ENCODE data around the gene CRELD2.
"Not testable (repeated sequence)": the region's sequence is repeated elsewhere in the genome, so short reads cannot be mapped to it uniquely, and the experiment has no call there.

Gene CRELD2

DNA sequence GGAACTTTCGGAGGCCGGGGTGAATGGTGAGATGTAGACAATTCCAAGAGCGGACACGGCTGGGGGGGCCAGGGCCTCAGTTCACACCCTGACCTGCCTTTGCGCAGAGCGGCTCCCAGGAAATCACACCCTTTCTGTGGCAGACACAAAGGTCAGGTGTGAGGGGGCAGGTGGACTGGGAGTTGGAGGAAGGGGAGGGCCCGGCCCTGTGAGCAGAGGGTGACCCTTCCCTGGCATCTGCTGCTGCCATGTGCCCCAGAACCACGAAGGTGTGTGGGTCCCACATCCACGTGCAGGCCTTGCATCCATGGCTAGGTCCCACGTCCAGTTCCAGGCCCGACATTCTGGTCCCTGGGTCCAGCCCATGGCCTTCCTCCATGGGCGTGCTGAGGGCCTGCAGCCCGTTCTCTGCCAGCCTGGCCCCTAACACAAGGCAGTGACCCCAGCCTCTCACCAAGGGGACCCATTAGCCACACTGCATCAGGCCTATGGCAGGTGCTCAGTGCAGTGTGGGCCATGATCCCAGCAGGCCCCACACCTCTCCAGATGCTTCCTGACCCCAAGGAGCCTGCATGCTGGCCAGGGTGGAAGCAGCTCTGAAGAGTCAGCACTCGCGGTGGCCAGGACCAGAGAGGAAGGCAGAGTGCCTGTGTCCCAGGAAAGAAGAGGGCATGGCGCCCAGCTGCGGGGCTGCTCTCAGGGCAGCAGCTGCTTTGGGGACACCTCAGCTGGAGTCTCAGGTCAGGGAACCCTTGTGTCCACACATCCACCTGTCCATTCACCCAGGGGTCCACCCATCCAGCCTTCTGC, 23.3 kb downstream of the CRELD2 start:
- no peaks in the 10 kb centered on the region for H3K36me3 ChIP-seq (ENCODE audit: insufficient read depth, low read length)
- H3K27ac ChIP-seq = no peak overlapping the region
- no peaks in the 10 kb centered on the region for H3K9me3 ChIP-seq (ENCODE audit: low read depth, low read length)
- DNase-seq (ENCODE audit: low read depth, low spot score) = no peak
- H3K4me3 ChIP-seq = no peak overlapping the region
- TF ChIP-seq POLR2AphosphoS5 (IDR thresholded peaks at IDR 0.05; ENCODE audit: borderline replicate concordance, low read depth, low read length) (no peak), FOXP2 (optimal IDR thresholded peaks at IDR 0.05; ENCODE audit: control extremely low read depth, extremely low read length, insufficient read depth) (no peak), EZH2 (IDR thresholded peaks at IDR 0.05) (no peak)
- no peak overlapping the region for H3K9ac ChIP-seq (ENCODE audit: insufficient read length)

DNA sequence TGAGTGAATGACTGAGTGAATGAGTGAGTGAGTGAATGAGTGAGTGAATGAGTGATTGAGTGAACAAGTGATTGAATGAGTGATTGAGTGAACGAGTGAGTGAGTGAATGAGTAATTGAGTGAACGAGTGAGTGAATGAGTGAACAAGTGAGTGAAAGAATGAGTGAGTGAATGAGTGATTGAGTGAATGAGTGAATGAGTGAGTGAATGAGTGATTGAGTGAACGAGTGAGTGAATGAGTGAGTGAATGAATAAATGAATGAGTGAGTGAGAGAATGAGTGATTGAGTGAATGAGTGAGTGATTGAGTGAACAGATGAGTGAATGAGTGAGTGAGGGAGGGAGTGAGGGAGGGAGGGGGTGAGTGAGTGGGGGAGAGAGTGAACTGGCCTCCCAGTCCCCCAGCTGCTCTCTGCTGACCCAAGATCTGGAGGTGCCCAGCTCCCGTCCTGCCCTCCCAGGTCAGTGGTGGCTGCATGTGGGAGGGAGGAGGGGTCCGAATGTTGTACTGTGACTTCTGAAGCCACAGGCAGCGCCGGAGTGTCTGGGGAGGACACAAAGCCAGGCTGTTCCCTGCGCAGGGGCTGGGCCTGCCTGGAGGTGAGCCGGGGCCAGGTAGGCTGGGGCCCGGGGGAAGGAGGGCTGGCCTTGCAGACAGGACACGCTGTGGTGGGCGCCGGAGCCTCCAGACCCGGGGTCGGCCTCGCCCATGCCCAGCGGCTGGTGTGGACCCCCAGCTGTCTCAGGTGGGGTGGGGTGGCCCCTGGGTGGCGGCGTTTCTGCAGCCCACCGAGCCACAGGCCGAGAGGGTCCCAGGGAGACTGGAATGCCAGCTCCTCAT, 24.4 kb downstream of the CRELD2 start:
- DNase-seq (ENCODE audit: low read depth, low spot score) = no peak
- TF ChIP-seq EZH2 (IDR thresholded peaks at IDR 0.05) (no peak), FOXP2 (optimal IDR thresholded peaks at IDR 0.05; ENCODE audit: control extremely low read depth, extremely low read length, insufficient read depth) (no peak)
- no peaks in the 10 kb centered on the region for H3K36me3 ChIP-seq (ENCODE audit: insufficient read depth, low read length)
- H3K27ac ChIP-seq = peak overlapping the region; percentile 62; the same call in 1 of the 2 replicates
- no peaks in the 10 kb centered on the region for H3K9me3 ChIP-seq (ENCODE audit: low read depth, low read length)
- no peak overlapping the region for H3K4me3 ChIP-seq
- no peak overlapping the region for H3K9ac ChIP-seq (ENCODE audit: insufficient read length)

DNA sequence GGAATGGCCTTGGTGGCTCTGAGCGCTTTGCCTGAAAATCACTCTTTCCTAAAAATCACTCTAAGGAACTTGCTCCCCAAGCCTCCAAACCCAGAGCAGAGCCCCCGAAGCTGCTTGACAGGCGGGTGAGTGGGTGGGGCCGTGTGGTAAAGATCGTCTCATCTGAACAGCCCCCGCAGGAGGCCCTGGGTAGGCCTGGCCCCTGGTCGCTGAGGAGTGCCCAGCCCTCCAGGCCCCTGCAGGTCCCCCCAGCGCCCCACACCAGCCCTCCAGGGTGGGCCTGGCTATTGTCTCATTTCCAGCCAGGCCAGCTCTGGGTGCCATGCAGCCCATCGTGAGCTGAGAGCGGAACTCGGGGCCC, 25.0 kb downstream of the CRELD2 start:
- Histone ChIP-seq H3K36me3 (ENCODE audit: insufficient read depth, low read length) (no peaks in the 10 kb centered on the region), H3K9ac (ENCODE audit: insufficient read length) (no peak overlapping the region), H3K4me3 (no peak overlapping the region), H3K9me3 (ENCODE audit: low read depth, low read length) (no peaks in the 10 kb centered on the region), H3K27ac (peak overlapping the region; percentile 62)
- DNase-seq (ENCODE audit: low read depth, low spot score) = no peak
- no peak for TF ChIP-seq EZH2 (IDR thresholded peaks at IDR 0.05)
- TF ChIP-seq POLR2AphosphoS5 (IDR thresholded peaks at IDR 0.05; ENCODE audit: borderline replicate concordance, low read depth, low read length) = no peak
- no peak for TF ChIP-seq FOXP2 (optimal IDR thresholded peaks at IDR 0.05; ENCODE audit: control extremely low read depth, extremely low read length, insufficient read depth)

DNA sequence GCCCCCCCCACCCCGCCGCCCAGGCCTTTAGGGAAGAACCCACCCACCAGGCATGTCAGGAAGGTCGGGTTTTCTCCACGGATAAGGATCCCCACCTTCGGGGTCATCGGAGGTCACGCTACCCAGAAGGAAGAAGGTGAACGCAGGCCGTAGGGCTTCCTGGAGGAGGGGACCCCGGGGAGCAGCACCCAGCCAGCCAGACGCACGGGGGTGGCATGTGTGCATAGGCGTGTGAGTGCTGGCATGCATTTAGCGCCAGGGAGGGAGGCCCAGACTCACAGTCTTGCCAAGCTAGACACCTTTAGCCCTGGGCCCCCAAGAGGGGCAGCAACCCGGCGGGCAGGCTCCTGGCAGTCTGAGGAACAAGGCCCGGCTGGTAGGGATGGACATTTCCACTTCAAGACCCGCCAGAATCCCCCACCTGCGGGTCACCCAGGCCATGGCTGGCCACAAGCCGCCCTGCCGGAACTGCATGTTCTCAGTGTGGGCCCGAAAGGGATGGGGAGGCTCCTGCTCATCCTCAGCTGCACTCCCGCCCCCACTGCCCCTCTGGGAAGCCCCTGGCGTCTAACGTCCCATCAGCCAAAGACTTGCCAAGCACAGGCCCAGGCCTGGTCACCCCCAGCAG, 25.5 kb downstream of the CRELD2 start:
- H3K4me3 ChIP-seq = no peak overlapping the region
- H3K27ac ChIP-seq = peak overlapping the region; percentile 62
- no peak for DNase-seq (ENCODE audit: low read depth, low spot score)
- H3K9ac ChIP-seq (ENCODE audit: insufficient read length) = no peak overlapping the region
- H3K36me3 ChIP-seq (ENCODE audit: insufficient read depth, low read length) = no peaks in the 10 kb centered on the region
- TF ChIP-seq EZH2 (IDR thresholded peaks at IDR 0.05) (no peak), POLR2AphosphoS5 (IDR thresholded peaks at IDR 0.05; ENCODE audit: borderline replicate concordance, low read depth, low read length) (no peak), FOXP2 (optimal IDR thresholded peaks at IDR 0.05; ENCODE audit: control extremely low read depth, extremely low read length, insufficient read depth) (no peak)
- no peaks in the 10 kb centered on the region for H3K9me3 ChIP-seq (ENCODE audit: low read depth, low read length)

DNA sequence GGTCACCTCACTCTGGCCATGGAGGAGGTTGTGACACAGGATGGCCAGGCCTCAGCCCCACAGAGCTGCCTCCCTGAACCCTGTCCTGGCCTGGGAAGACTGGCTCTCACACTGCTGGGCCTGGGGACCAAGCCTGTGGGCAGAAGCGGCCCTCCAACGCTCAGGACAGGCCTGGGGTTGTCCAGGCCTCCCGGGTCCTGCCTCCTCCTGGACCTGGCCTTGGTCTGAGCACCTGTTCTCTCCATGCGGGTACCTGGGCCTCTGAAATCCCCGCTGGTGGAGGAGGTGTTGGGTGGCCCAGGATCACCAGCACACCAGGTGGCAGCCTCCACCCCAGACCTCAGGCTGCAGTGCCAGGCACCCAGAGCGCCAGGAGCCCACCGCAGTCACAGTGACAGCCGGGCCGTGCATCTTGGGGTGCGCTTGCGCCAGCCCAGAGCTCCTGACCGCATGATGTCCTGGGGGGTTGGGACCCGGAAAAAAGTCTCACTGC, 26.0 kb downstream of the CRELD2 start:
- Histone ChIP-seq H3K36me3 (ENCODE audit: insufficient read depth, low read length) (no peaks in the 10 kb centered on the region), H3K4me3 (no peak overlapping the region), H3K27ac (peak overlapping the region; percentile 67), H3K9me3 (ENCODE audit: low read depth, low read length) (no peaks in the 10 kb centered on the region), H3K9ac (ENCODE audit: insufficient read length) (no peak overlapping the region)
- no peak for DNase-seq (ENCODE audit: low read depth, low spot score)
- no peak for TF ChIP-seq FOXP2 (optimal IDR thresholded peaks at IDR 0.05; ENCODE audit: control extremely low read depth, extremely low read length, insufficient read depth)
- TF ChIP-seq POLR2AphosphoS5 (IDR thresholded peaks at IDR 0.05; ENCODE audit: borderline replicate concordance, low read depth, low read length) = no peak
- no peak for TF ChIP-seq EZH2 (IDR thresholded peaks at IDR 0.05)

DNA sequence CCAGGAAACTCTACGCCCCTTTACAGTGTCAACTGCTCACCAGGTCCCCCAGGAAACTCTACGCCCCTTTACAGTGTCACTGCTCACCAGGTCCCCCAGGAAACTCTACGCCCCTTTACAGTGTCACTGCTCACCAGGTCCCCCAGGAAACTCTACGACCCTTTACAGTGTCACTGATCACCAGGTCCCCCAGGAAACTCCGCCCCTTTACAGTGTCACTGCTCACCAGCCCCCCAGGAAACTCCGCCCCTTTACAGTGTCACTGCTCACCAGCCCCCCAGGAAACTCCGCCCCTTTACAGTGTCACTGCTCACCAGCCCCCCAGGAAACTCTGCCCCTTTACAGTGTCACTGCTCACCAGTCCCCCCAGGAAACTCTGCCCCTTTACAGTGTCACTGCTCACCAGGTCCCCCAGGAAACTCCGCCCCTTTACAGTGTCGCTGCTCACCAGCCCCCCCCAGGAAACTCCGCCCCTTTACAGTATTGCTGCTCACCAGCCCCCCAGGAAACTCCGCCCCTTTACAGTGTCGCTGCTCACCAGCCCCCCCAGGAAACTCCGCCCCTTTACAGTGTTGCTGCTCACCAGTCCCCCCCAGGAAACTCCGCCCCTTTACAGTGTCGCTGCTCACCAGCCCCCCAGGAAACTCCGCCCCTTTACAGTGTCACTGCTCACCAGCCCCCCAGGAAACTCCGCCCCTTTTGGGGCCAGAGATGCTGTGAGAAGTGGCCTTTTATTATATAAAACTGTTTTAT, 26.8 kb downstream of the CRELD2 start:
- not testable (repeated sequence) for H3K4me3 ChIP-seq; DNase-seq (ENCODE audit: low read depth, low spot score); H3K36me3 ChIP-seq (ENCODE audit: insufficient read depth, low read length); H3K9me3 ChIP-seq (ENCODE audit: low read depth, low read length); H3K9ac ChIP-seq (ENCODE audit: insufficient read length)
- H3K27ac ChIP-seq = peak overlapping the region; percentile 67

DNA sequence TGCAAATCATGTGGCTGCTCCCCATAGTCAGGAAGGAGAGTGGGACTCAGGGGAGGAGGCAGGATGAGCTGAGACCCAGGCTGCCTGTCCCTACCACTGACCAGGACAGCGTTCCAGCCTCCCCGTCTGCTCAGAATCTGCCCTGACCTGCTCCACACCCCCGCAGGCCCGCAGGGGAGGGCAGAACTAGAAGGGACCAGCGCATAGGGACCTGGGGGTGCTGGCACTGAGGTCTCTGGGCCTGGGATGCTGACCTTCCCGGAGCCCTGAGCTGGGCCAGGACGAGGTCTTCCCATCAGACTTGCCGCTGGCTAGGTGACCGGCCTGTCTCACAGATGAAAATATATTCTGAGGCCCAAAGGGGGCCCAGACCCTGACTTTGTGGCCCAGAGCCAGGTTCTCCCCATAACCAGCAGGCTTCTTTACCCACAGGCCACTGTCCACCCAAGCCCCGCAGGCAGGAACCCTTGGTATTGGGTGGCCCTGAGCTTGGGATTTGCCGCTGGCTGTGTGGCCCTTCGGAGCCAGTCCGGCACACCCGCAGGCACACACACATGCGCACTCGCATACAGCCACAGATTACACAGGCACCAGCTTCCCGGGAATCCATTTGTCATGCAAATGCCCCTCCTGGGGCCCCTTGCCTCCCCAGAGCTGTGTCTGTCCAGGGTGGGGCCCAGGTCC, 28.3 kb downstream of the CRELD2 start:
- Histone ChIP-seq H3K9ac (ENCODE audit: insufficient read length) (peak overlapping the region; percentile 60), H3K36me3 (ENCODE audit: insufficient read depth, low read length) (no peaks in the 10 kb centered on the region), H3K9me3 (ENCODE audit: low read depth, low read length) (no peaks in the 10 kb centered on the region), H3K4me3 (peak overlapping the region; percentile 25), H3K27ac (peak overlapping the region; percentile 67)
- no peak for TF ChIP-seq POLR2AphosphoS5 (IDR thresholded peaks at IDR 0.05; ENCODE audit: borderline replicate concordance, low read depth, low read length)
- DNase-seq (ENCODE audit: low read depth, low spot score) = no peak

Data from SK-N-MC (cell line).